Mucosa of descending colon (tissue), 3 donors: Measurements from ENCODE around the gene DYNLL1. TPM values are rescaled to one million over a fixed set of nuclear protein-coding genes. Genes with fewer than 3 reads are reported as not detected.

Experiments used
- ATAC-seq: fragments of 200-7000 bp; cut with Tn5 transposase; one replicate; pipeline ENCODE4 v1.9.1; 2020; ENCODE audit warnings: mild to moderate bottlenecking, moderate library complexity
- DNase-seq, 3 donors: peaks; one replicate each; pipeline ENCODE4 v3.0.0-alpha.2; 2020
- H3K36me3 ChIP-seq: fragments of 200-600 bp; one replicate; pipeline ENCODE4 v1.8.0; 2021; ENCODE audit warnings: low read depth, mild to moderate bottlenecking
- H3K4me1 ChIP-seq: fragments of 200-600 bp; one replicate; pipeline ENCODE4 v1.8.0; 2021; ENCODE audit warnings: low read depth, mild to moderate bottlenecking
- H3K4me3 ChIP-seq: fragments of 200-600 bp; one replicate; pipeline ENCODE4 v1.8.0; 2021; ENCODE audit warnings: mild to moderate bottlenecking
- H3K9me3 ChIP-seq: fragments of 200-600 bp; one replicate; pipeline ENCODE4 v1.8.0; 2021; ENCODE audit warnings: mild to moderate bottlenecking
- CTCF ChIP-seq: fragments of 200-600 bp; IDR thresholded peaks from one replicate; pipeline ENCODE4 v1.8.0; 2022; ENCODE audit warnings: antibody characterized with exemption, mild to moderate bottlenecking
- intact Hi-C, 2 donors: fragments of 100-400 bp; cut with DNase I in 1 of 2; cut with micrococcal nuclease in 1 of 2; formaldehyde crosslinking; loops; one replicate each; pipeline versions ENCODE4 v1.11.0 to v1.11.1; 2022; cut with DNase I, micrococcal nuclease
- total RNA-seq, 3 donors: library from RNA; stranded (reverse); fragmentation: NEBNext Ultra II Directional in 2 of 3; extraction: Animal tissue kit (Norgen Biotek cat#: 25700) in 2 of 3; gene quantifications; one replicate each; pipeline versions ENCODE4 v1.2.1 to v1.2.4, GENCODE V29; 2021 to 2023
- donor health status: DM: no; HTN: no; CAD: no; lungs with moderate emphysema.
- donor health status: DM: no; HTN: no; CAD: no.
- donor health status: DM: no; HTN: yes; CAD: no.

The DYNLL1 gene
- total RNA-seq, 3 donors from 2014 or later = 309 to 343 (median 309) TPM

- Histone ChIP-seq H3K4me1 (peaks cover 72% of the 10 kb centered on the region), H3K36me3 (no peaks in the 10 kb centered on the region), H3K4me3 (no peak overlapping the region), H3K9me3 (no peaks in the 10 kb centered on the region)
- no peak for DNase-seq
- intact Hi-C loops = no loop called here
- no peak for TF ChIP-seq CTCF
- ATAC-seq = no peak
Measured at GRCh38 chr12:120542166-120542565, 46.3 kb downstream of the DYNLL1 start.

GRCh38 chr12:120544691-120545090, 48.8 kb downstream of the DYNLL1 start:
- DNase-seq = no peak
- H3K36me3 ChIP-seq = no peaks in the 10 kb centered on the region
- TF ChIP-seq CTCF = no peak
- intact Hi-C loops = no loop called here
- H3K4me1 ChIP-seq = peaks cover 58% of the 10 kb centered on the region
- H3K4me3 ChIP-seq = no peak overlapping the region
- ATAC-seq = no peak
- H3K9me3 ChIP-seq = no peaks in the 10 kb centered on the region

GRCh38 chr12:120546050-120546386, 50.1 kb downstream of the DYNLL1 start:
- no peak overlapping the region for H3K4me3 ChIP-seq
- peak; percentile 71 for ATAC-seq
- H3K4me1 ChIP-seq = peaks cover 57% of the 10 kb centered on the region
- no peaks in the 10 kb centered on the region for H3K9me3 ChIP-seq
- intact Hi-C loops = no loop called here
- no peak for DNase-seq
- H3K36me3 ChIP-seq = no peaks in the 10 kb centered on the region
- TF ChIP-seq CTCF = no peak

Other genes with a start within 250 kb of the DYNLL1 start
- gene PXN, start 230.4 kb upstream of the DYNLL1 start, total RNA-seq = 100 to 1,000 TPM; 117 to 167 (median 146) TPM
- over 10,000 TPM in 2 of 3 donors, 1,000 to 10,000 TPM in 1; 4,682 to 17,144 (median 13,566) TPM for gene RNU4-2, start 204.2 kb upstream of the DYNLL1 start, total RNA-seq
- gene RNU4-1, start 202.9 kb upstream of the DYNLL1 start, total RNA-seq = 1,000 to 10,000 TPM; 2,217 to 4,015 (median 3,130) TPM
- 1 to 10 TPM in 2 of 3 donors, under 1 TPM in 1; 0.53 to 3.9 (median 2.8) TPM for gene SIRT4, start 193.8 kb upstream of the DYNLL1 start, total RNA-seq
- not detected for gene PLA2G1B, start 168.3 kb upstream of the DYNLL1 start, total RNA-seq
- gene MSI1, start 126.9 kb upstream of the DYNLL1 start, total RNA-seq = 1 to 10 TPM; 3.7 to 6.3 (median 3.8) TPM
- 100 to 1,000 TPM; 509 to 899 (median 865) TPM for gene COX6A1, start 58.0 kb upstream of the DYNLL1 start, total RNA-seq
- 10 to 100 TPM; 14.9 to 16.7 (median 16.3) TPM for gene TRIAP1, start 49.7 kb upstream of the DYNLL1 start, total RNA-seq
- 10 to 100 TPM; 20.6 to 29.5 (median 26.8) TPM for gene GATC, start 49.7 kb upstream of the DYNLL1 start, total RNA-seq
- 100 to 1,000 TPM; 117 to 140 (median 139) TPM for gene SRSF9, start 26.4 kb upstream of the DYNLL1 start, total RNA-seq
- 10 to 100 TPM; 22.8 to 30.0 (median 29.5) TPM for gene COQ5, start 33.0 kb downstream of the DYNLL1 start, total RNA-seq
- 100 to 1,000 TPM; 158 to 300 (median 237) TPM for gene RNF10, start 38.2 kb downstream of the DYNLL1 start, total RNA-seq
- gene POP5, start 85.3 kb downstream of the DYNLL1 start, total RNA-seq = 10 to 100 TPM; 29.5 to 44.3 (median 37.7) TPM
- gene CABP1, start 144.5 kb downstream of the DYNLL1 start, total RNA-seq = 1 to 10 TPM in 2 of 3 donors, under 1 TPM in 1; 0.51 to 1.8 (median 1.2) TPM
- 100 to 1,000 TPM; 166 to 281 (median 272) TPM for gene MLEC, start 191.0 kb downstream of the DYNLL1 start, total RNA-seq
- gene UNC119B, start 214.3 kb downstream of the DYNLL1 start, total RNA-seq = 10 to 100 TPM; 20.5 to 26.7 (median 23.3) TPM
- gene ACADS, start 229.7 kb downstream of the DYNLL1 start, total RNA-seq = 100 to 1,000 TPM in 2 of 3 donors, 10 to 100 TPM in 1; 84.8 to 175 (median 129) TPM